Endothelial cell of umbilical vein (primary cell): ENCODE results near the gene ICAM3. TPM values are rescaled to one million over a fixed set of nuclear protein-coding genes. Genes with fewer than 3 reads are reported as not detected.

Experiments
- BruUV-seq: library from RNA; stranded (reverse); fragments of 400-500 nt; replicated peaks from 2 replicates; lab custom pipeline; 2021; lab: Mats Ljungman, UMichigan
- CTCF ChIA-PET: fragments of 300-600, 350-600 bp; sonication (Branson Sonifier 250); formaldehyde crosslinking; loops from one replicate; lab custom pipeline; 2021; ENCODE audit warnings: antibody characterized with exemption, inconsistent platforms; lab: Charles Lee
- POLR2A ChIA-PET: fragments of 300-600, 350-600 bp; sonication (Branson Sonifier 250); formaldehyde crosslinking; loops from one replicate; lab custom pipeline; 2021; ENCODE audit warnings: antibody characterized with exemption, inconsistent platforms; lab: Charles Lee
- DNase-seq: peaks from one replicate; pipeline ENCODE4 v3.0.0-alpha.2; 2011; ENCODE audit warnings: low read depth, low spot score
- FAIRE-seq: peaks from 2 replicates; lab custom pipeline; 2011; peaks lifted over from hg19 to GRCh38; lab: Jason Lieb, UNC
- H2AFZ ChIP-seq: 2 replicates; pipeline ENCODE4 v1.6.0; 2012; ENCODE audit warnings: low read depth, low read length, control low read depth, inconsistent platforms
- H3K27ac ChIP-seq: 2 replicates; pipeline ENCODE4 v1.5.1; 2011; ENCODE audit warnings: low read depth, mild to moderate bottlenecking, control low read depth, low read length, moderate library complexity; ENCODE audit not compliant: insufficient read depth
- H3K27me3 ChIP-seq, 2 experiments: 2 replicates each; pipeline versions ENCODE4 v1.6.0 to v1.6.1; 2011; ENCODE audit warnings: low read length in 2 of 2, mixed read lengths in 1 of 2; ENCODE audit not compliant: control insufficient read depth in 2 of 2, insufficient read depth in 2 of 2
- H3K36me3 ChIP-seq, 2 experiments: 2 replicates in 1 of 2; 3 replicates in 1 of 2; pipeline ENCODE4 v1.5.1; 2011; ENCODE audit warnings: low read length in 2 of 2, mild to moderate bottlenecking in 1 of 2, moderate library complexity in 1 of 2; ENCODE audit not compliant: control insufficient read depth in 2 of 2, insufficient read depth in 2 of 2; ENCODE audit errors: extremely low read depth in 1 of 2
- H3K4me1 ChIP-seq: 3 replicates; pipeline ENCODE4 v1.5.1; 2011; ENCODE audit warnings: mild to moderate bottlenecking, low read length; ENCODE audit not compliant: control insufficient read depth, insufficient read depth; ENCODE audit errors: extremely low read depth
- H3K4me2 ChIP-seq: 2 replicates; pipeline ENCODE4 v1.6.1; 2011; ENCODE audit warnings: low read length, control low read depth, mixed read lengths; ENCODE audit not compliant: insufficient read depth
- H3K4me3 ChIP-seq, 3 experiments: fragments of 200-600 bp in 1 of 3; sonication (generic), shearing (Covaris generic) in 1 of 3; replicated peaks in 1 of 3; 2 replicates each; pipeline ENCODE4 v1.5.1; 2011 to 2016; ENCODE audit warnings: control low read depth in 3 of 3, low read length in 3 of 3, mild to moderate bottlenecking in 2 of 3, inconsistent platforms in 1 of 3, low read depth in 1 of 3, moderate library complexity in 1 of 3; ENCODE audit not compliant: insufficient read depth in 1 of 3
- H3K79me2 ChIP-seq: 2 replicates; pipeline ENCODE4 v1.6.0; 2012; ENCODE audit warnings: low read length, inconsistent platforms; ENCODE audit not compliant: control insufficient read depth, insufficient read depth
- H3K9ac ChIP-seq: replicated peaks from 2 replicates; pipeline ENCODE3; 2011; ENCODE audit warnings: low read length, control low read depth; ENCODE audit not compliant: insufficient read depth; ENCODE audit errors: extremely low read depth
- H3K9me1 ChIP-seq: replicated peaks from 3 replicates; pipeline ENCODE4 v1.6.0; 2011; ENCODE audit warnings: mild to moderate bottlenecking, low read length; ENCODE audit not compliant: control insufficient read depth, insufficient read depth; ENCODE audit errors: extremely low read depth
- H3K9me3 ChIP-seq: replicated peaks from 2 replicates; pipeline ENCODE4 v1.5.1; 2012; ENCODE audit warnings: low read length, inconsistent platforms; ENCODE audit not compliant: control insufficient read depth, insufficient read depth
- H4K20me1 ChIP-seq: replicated peaks from 2 replicates; pipeline ENCODE3; 2011; ENCODE audit warnings: mild to moderate bottlenecking, low read length; ENCODE audit not compliant: control insufficient read depth, insufficient read depth; ENCODE audit errors: extremely low read depth
- EZH2 ChIP-seq: IDR thresholded peaks from 2 replicates; pipeline ENCODE4 v1.6.1; 2012; ENCODE audit warnings: borderline replicate concordance, low read depth, mild to moderate bottlenecking, moderate library complexity, low read length, inconsistent platforms; ENCODE audit not compliant: severe bottlenecking
- FOS ChIP-seq: IDR thresholded peaks from 2 replicates; pipeline ENCODE4 v1.6.1; 2011; ENCODE audit warnings: mild to moderate bottlenecking, low read length, moderate library complexity, borderline replicate concordance; ENCODE audit not compliant: insufficient read depth
- GATA2 ChIP-seq: IDR thresholded peaks from 2 replicates; pipeline ENCODE4 v1.7.0; 2011; ENCODE audit warnings: low read depth, mild to moderate bottlenecking, moderate library complexity, mixed read lengths, low read length; ENCODE audit not compliant: insufficient read length, insufficient read depth
- JUN ChIP-seq: IDR thresholded peaks from 2 replicates; pipeline ENCODE4 v1.6.1; 2011; ENCODE audit warnings: borderline replicate concordance, low read depth; ENCODE audit not compliant: insufficient read length, insufficient read depth
- MYC ChIP-seq: IDR thresholded peaks from one replicate; pipeline ENCODE4 v1.6.1; 2011; ENCODE audit warnings: mild to moderate bottlenecking, low read depth, low read length
- POLR2A ChIP-seq: IDR thresholded peaks from 2 replicates; pipeline ENCODE4 v1.6.1; 2012; ENCODE audit warnings: low read depth, mild to moderate bottlenecking, control low read depth, low read length
- POLR2AphosphoS5 ChIP-seq: IDR thresholded peaks from 2 replicates; pipeline ENCODE4 v1.6.1; 2012; ENCODE audit warnings: low read depth, mild to moderate bottlenecking, control low read depth, low read length, moderate library complexity; ENCODE audit not compliant: insufficient read depth
- dilution Hi-C: fragments of 300-500 bp; cut with MboI; formaldehyde crosslinking; loops from one replicate; pipeline ENCODE4 v1.15.0; 2019; ENCODE audit warnings: low sequenced_read_pairs; ENCODE audit not compliant: extremely low pct_ligation_motif_present
- intact Hi-C: fragments of 100-400 bp; cut with micrococcal nuclease; formaldehyde crosslinking; loops from one replicate; pipeline ENCODE4 v1.10.0; 2022
- polyA plus RNA-seq, 4 experiments: library from polyadenylated mRNA; depleted of rRNA in 3 of 4; stranded (reverse) in 3 of 4; unstranded in 1 of 4; fragments of >200 nt; gene quantifications; 2 replicates each; pipeline versions ENCODE4 v1.2.1 to v1.2.3, GENCODE V29; 2011 to 2012; ENCODE audit warnings: missing spikeins in 1 of 4
- total RNA-seq: library from RNA; stranded (reverse); gene quantifications from 2 replicates; pipeline ENCODE4 v1.2.3, GENCODE V29; 2021
- TF ChIP-seq, protein P1 (sequence below): IDR thresholded peaks from 2 replicates; pipeline ENCODE4 v1.6.1; 2011; ENCODE audit not compliant: insufficient read depth, insufficient read length
- TF ChIP-seq, protein P2 (sequence below), 2 donors: IDR thresholded peaks; 1 replicate in 1 of 2; 2 replicates in 1 of 2; pipeline ENCODE4 v1.5.1; 2011; ENCODE audit warnings: low read length in 2 of 2, mild to moderate bottlenecking in 2 of 2, moderate library complexity in 2 of 2, control low read depth in 1 of 2, inconsistent platforms in 1 of 2, low read depth in 1 of 2; ENCODE audit not compliant: insufficient read depth in 1 of 2; ENCODE audit errors: extremely low read depth in 1 of 2

The ICAM3 gene
- total and polyA plus RNA-seq, 2 donors (not counting 3 experiments of a cell fraction or from before 2014, with no cell fraction given) = 6.7 to 11.6 TPM

DNA sequence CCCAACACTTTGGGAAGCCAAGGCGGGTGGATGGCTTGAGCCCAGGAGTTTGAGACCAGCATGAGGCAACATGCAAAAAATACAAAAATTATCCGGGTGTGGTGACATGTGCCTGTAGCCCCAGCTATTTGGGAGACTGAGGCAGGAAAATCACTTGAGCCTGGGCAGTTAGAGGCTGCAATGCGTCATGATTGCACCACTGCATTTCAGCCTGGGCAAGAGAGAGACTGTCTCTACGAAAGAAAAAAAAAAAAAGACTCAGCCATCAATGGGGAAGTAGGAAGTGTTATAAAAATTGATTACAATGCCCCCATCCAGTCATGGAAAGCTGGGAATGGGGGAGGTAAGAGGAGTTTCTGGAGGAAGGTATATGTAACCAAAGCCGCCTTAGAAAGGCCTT lies 35.5 kb upstream of the ICAM3 start:
- dilution Hi-C loops = no loop called here

More for the DNA sequence above, 35.5 kb upstream of the ICAM3 start:
- H3K9me3 ChIP-seq = no peaks in the 10 kb centered on the region
- peaks cover 6% of the 10 kb centered on the region for H3K79me2 ChIP-seq
- DNase-seq (no peak), FAIRE-seq (no peak)
- H3K4me2 ChIP-seq = no peak overlapping the region
- H3K4me1 ChIP-seq = peaks cover 6% of the 10 kb centered on the region
- H3K27ac ChIP-seq = no peak overlapping the region
- TF ChIP-seq FOS = no peak
- TF ChIP-seq, protein P1, sequence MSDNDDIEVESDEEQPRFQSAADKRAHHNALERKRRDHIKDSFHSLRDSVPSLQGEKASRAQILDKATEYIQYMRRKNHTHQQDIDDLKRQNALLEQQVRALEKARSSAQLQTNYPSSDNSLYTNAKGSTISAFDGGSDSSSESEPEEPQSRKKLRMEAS = no peak
- no peak for TF ChIP-seq POLR2A
- TF ChIP-seq EZH2 = no peak
- TF ChIP-seq MYC = no peak
- no peak for TF ChIP-seq JUN
- TF ChIP-seq, protein P2, sequence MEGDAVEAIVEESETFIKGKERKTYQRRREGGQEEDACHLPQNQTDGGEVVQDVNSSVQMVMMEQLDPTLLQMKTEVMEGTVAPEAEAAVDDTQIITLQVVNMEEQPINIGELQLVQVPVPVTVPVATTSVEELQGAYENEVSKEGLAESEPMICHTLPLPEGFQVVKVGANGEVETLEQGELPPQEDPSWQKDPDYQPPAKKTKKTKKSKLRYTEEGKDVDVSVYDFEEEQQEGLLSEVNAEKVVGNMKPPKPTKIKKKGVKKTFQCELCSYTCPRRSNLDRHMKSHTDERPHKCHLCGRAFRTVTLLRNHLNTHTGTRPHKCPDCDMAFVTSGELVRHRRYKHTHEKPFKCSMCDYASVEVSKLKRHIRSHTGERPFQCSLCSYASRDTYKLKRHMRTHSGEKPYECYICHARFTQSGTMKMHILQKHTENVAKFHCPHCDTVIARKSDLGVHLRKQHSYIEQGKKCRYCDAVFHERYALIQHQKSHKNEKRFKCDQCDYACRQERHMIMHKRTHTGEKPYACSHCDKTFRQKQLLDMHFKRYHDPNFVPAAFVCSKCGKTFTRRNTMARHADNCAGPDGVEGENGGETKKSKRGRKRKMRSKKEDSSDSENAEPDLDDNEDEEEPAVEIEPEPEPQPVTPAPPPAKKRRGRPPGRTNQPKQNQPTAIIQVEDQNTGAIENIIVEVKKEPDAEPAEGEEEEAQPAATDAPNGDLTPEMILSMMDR (IDR thresholded peaks at IDR 0.05; ENCODE audit: extremely low read depth in 1 of 2, insufficient read depth in 1 of 2, low read depth in 1 of 2, low read length in 2 of 2) = no peak
- no peak for TF ChIP-seq GATA2
- no peak for TF ChIP-seq POLR2AphosphoS5
- BruUV-seq = no TSS peak
- ChIA-PET CTCF (interaction anchor here (0.6 to 2.2 kb wide), 2 partner anchors 97 to 116 kb away, joined by 3 to 6 read pairs; no protein-coding TSS in a partner anchor), POLR2A (no interaction called here)
- no peak overlapping the region for H3K4me3 ChIP-seq
- H4K20me1 ChIP-seq = no peaks in the 10 kb centered on the region
- H3K27me3 ChIP-seq = no peaks in the 10 kb centered on the region
- intact Hi-C loops = no loop called here
- H2AFZ ChIP-seq = no peak overlapping the region
- peaks cover 0 to 9% of the 10 kb centered on the region in 2 experiments for H3K36me3 ChIP-seq
- H3K9me1 ChIP-seq = no peaks in the 10 kb centered on the region
- H3K9ac ChIP-seq = no peak overlapping the region
